ENCODE results near the gene ANKFN1. TPM values are rescaled to one million over a fixed set of nuclear protein-coding genes. Genes with fewer than 3 reads are reported as not detected.

Gene ANKFN1
- total RNA-seq, 2 experiments from 2014 or later = not detected

- H3K36me3 Mint-ChIP-seq (ENCODE audit: low read depth) = no peaks in the 10 kb centered on the region
- H3K9me3 Mint-ChIP-seq (ENCODE audit: low read depth) = no peaks in the 10 kb centered on the region
- intact Hi-C loops (cut with DNase I, micrococcal nuclease) = no loop called here
- peaks cover 2% of the 10 kb centered on the region for H3K27me3 Mint-ChIP-seq
- ATAC-seq = no peak
- ChIA-PET POLR2A (no interaction called here), CTCF (no interaction called here)
- no peak overlapping the region for H3K27ac Mint-ChIP-seq
- H3K4me3 Mint-ChIP-seq = no peak overlapping the region
- no peak for DNase-seq
- H3K4me1 Mint-ChIP-seq = no peaks in the 10 kb centered on the region
Measured at GRCh38 chr17:56186222-56186786, 33.0 kb downstream of the ANKFN1 start.

DNA sequence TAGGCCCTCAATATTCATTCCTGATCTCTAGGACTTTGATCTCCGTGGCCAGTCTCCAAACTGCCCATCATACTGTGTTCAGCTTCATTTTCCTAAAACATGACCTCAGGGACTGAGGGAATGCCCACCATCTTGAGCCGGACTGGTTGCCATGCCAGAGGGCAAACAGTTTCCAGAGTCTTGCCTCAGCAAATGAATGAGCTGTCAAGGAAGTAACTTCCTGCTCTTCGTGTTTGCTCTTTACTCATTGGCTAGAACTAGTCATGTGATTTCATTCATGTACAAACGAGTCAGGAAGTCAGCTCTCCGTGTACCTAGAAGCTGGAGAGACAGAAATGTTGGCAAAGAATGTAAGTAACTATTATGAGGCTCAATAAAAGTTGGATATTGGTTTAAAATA is 50.2 kb downstream of the ANKFN1 start:
- Mint-ChIP-seq H3K27ac (peak overlapping the region; percentile 1), H3K27me3 (peaks cover 2% of the 10 kb centered on the region), H3K4me1 (peaks cover 6% of the 10 kb centered on the region), H3K4me3 (no peak overlapping the region), H3K9me3 (ENCODE audit: low read depth) (peaks cover 3% of the 10 kb centered on the region), H3K36me3 (ENCODE audit: low read depth) (no peaks in the 10 kb centered on the region)
- DNase-seq = no peak
- ChIA-PET POLR2A (no interaction called here), CTCF (no interaction called here)
- peak; percentile 36 for ATAC-seq
- intact Hi-C loops (cut with DNase I, micrococcal nuclease) = no loop called here

GRCh38 chr17:56206351-56206750 is 53.1 kb downstream of the ANKFN1 start:
- peaks cover 2% of the 10 kb centered on the region for H3K27me3 Mint-ChIP-seq
- intact Hi-C loops (cut with DNase I, micrococcal nuclease) = no loop called here
- no peaks in the 10 kb centered on the region for H3K36me3 Mint-ChIP-seq (ENCODE audit: low read depth)
- DNase-seq (peak; percentile 6), ATAC-seq (no peak)
- H3K4me3 Mint-ChIP-seq = no peak overlapping the region
- POLR2A ChIA-PET = no interaction called here
- H3K9me3 Mint-ChIP-seq (ENCODE audit: low read depth) = peaks cover 3% of the 10 kb centered on the region
- CTCF ChIA-PET = no interaction called here
- H3K27ac Mint-ChIP-seq = no peak overlapping the region
- H3K4me1 Mint-ChIP-seq = peaks cover 6% of the 10 kb centered on the region

- Mint-ChIP-seq H3K9me3 (ENCODE audit: low read depth) (no peaks in the 10 kb centered on the region), H3K27ac (no peak overlapping the region), H3K36me3 (ENCODE audit: low read depth) (no peaks in the 10 kb centered on the region), H3K4me1 (no peaks in the 10 kb centered on the region), H3K4me3 (no peak overlapping the region), H3K27me3 (peaks cover 2% of the 10 kb centered on the region)
- ChIA-PET POLR2A (no interaction called here), CTCF (no interaction called here)
- ATAC-seq (no peak), DNase-seq (no peak)
- intact Hi-C loops (cut with DNase I, micrococcal nuclease) = no loop called here
Measured at GRCh38 chr17:56213031-56213430, 59.8 kb downstream of the ANKFN1 start.

- Mint-ChIP-seq H3K27ac (no peak overlapping the region), H3K4me1 (no peaks in the 10 kb centered on the region), H3K36me3 (ENCODE audit: low read depth) (no peaks in the 10 kb centered on the region), H3K9me3 (ENCODE audit: low read depth) (no peaks in the 10 kb centered on the region), H3K4me3 (no peak overlapping the region), H3K27me3 (no peaks in the 10 kb centered on the region)
- ChIA-PET CTCF (no interaction called here), POLR2A (interaction anchor here (0.6 kb wide), 1 partner anchor 97 kb away, joined by 6 read pairs; no protein-coding TSS in a partner anchor)
- intact Hi-C loops (cut with DNase I, micrococcal nuclease) = no loop called here
- DNase-seq (no peak), ATAC-seq (no peak)
Measured at GRCh38 chr17:56217921-56218320, 64.6 kb downstream of the ANKFN1 start.

DNA sequence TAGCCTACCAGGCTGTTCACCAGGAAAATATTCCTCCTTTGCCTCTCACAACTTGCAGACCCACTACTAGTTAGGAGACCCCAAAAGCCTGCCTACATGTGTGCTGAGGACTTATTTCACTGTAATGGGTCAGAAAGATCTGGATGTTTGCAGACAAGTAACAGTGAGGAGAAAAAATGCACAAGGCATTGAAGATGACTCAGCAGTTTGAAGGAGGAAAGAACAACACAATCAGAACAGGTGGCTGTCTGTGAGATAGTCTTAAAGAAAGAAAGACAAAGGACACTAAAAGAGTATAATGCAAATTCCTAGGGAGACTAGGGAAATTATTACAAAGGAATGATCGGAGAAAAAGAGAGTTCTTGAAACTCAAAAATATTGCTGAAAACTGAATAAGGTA is 69.0 kb downstream of the ANKFN1 start:
- Mint-ChIP-seq H3K27ac (no peak overlapping the region), H3K27me3 (no peaks in the 10 kb centered on the region), H3K9me3 (ENCODE audit: low read depth) (no peaks in the 10 kb centered on the region), H3K4me3 (no peak overlapping the region), H3K4me1 (no peaks in the 10 kb centered on the region), H3K36me3 (ENCODE audit: low read depth) (no peaks in the 10 kb centered on the region)
- ChIA-PET CTCF (no interaction called here), POLR2A (no interaction called here)
- DNase-seq = no peak
- no peak for ATAC-seq
- intact Hi-C loops (cut with DNase I, micrococcal nuclease) = loop anchor here in 1 of 2 experiments (5.0 kb wide), 1 partner anchor 50 kb away; no protein-coding TSS in a partner anchor

GRCh38 chr17:56230660-56231059 is 77.4 kb downstream of the ANKFN1 start:
- Mint-ChIP-seq H3K9me3 (ENCODE audit: low read depth) (no peaks in the 10 kb centered on the region), H3K4me1 (no peaks in the 10 kb centered on the region), H3K27me3 (no peaks in the 10 kb centered on the region), H3K27ac (no peak overlapping the region), H3K4me3 (no peak overlapping the region), H3K36me3 (ENCODE audit: low read depth) (no peaks in the 10 kb centered on the region)
- ChIA-PET POLR2A (no interaction called here), CTCF (no interaction called here)
- no peak for ATAC-seq
- no peak for DNase-seq
- intact Hi-C loops (cut with DNase I, micrococcal nuclease) = no loop called here

- Mint-ChIP-seq H3K4me1 (no peaks in the 10 kb centered on the region), H3K4me3 (no peak overlapping the region), H3K9me3 (ENCODE audit: low read depth) (no peaks in the 10 kb centered on the region), H3K36me3 (ENCODE audit: low read depth) (no peaks in the 10 kb centered on the region), H3K27me3 (peaks cover under 1% of the 10 kb centered on the region), H3K27ac (no peak overlapping the region)
- CTCF ChIA-PET = no interaction called here
- ATAC-seq (no peak), DNase-seq (no peak)
- intact Hi-C loops (cut with DNase I, micrococcal nuclease) = no loop called here
- POLR2A ChIA-PET = no interaction called here
Measured at GRCh38 chr17:56231252-56231651, 78.0 kb downstream of the ANKFN1 start.

DNA sequence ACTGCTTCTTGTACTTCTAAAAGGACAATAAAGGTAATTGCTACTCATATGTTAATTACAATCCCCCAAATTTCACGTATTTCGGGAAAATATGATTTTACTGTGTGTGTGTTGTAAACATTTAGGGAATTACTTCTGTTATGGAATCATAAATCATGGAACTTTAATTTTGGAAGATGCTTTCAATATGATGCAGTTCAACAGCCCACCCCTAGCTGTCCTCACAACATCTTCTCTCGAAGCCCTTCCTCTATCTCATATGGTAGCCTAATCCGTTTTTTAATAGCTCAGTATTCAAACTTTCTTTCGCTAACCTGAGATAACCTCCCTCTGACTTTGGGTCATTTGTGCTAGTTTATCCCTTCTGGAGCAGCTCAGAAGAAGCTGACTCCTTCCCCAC is 78.4 kb downstream of the ANKFN1 start:
- H3K36me3 Mint-ChIP-seq (ENCODE audit: low read depth) = no peaks in the 10 kb centered on the region
- peaks cover 2% of the 10 kb centered on the region for H3K27me3 Mint-ChIP-seq
- no peak for DNase-seq
- H3K27ac Mint-ChIP-seq = no peak overlapping the region
- H3K4me3 Mint-ChIP-seq = no peak overlapping the region
- intact Hi-C loops (cut with DNase I, micrococcal nuclease) = no loop called here
- H3K4me1 Mint-ChIP-seq = no peaks in the 10 kb centered on the region
- H3K9me3 Mint-ChIP-seq (ENCODE audit: low read depth) = no peaks in the 10 kb centered on the region
- CTCF ChIA-PET = no interaction called here
- POLR2A ChIA-PET = no interaction called here
- ATAC-seq = no peak

DNA sequence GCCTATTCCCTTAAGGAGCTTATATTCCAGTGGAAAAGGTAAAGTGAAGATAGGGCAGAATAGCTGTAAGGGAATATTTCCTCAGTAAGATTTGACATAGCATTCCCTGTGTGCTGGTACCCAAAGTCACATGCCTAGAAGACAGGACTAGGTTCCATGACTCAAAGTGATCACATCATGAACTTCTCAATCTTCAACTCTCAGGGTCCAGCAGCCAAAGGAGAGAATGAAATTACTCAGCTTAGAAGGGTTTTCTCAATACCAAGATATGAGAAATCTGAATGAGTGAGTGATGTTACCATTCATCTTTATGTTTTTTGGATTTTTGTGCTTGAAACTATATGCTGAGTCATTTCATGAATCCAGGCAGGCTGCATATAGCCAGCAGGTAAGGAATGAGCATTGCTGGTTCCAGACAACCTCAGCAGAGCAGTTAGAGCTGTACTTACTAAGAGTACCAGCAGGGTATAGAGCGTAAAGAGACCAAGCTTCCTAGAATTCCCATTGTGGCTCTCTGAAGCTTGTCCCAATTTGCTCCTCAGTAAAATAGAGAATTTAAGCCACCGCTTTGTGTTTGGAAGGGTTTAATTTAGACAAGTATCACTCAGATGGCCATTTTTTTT is 91.1 kb downstream of the ANKFN1 start:
- peak; percentile 63 for ATAC-seq
- POLR2A ChIA-PET = interaction anchor here (0.7 kb wide), 1 partner anchor 519 kb away, joined by 4 read pairs; no protein-coding TSS in a partner anchor

GRCh38 chr17:56247816-56248215 is 94.5 kb downstream of the ANKFN1 start:
- Mint-ChIP-seq H3K27me3 (peaks cover 9% of the 10 kb centered on the region), H3K9me3 (ENCODE audit: low read depth) (no peaks in the 10 kb centered on the region), H3K4me1 (no peaks in the 10 kb centered on the region), H3K36me3 (ENCODE audit: low read depth) (no peaks in the 10 kb centered on the region), H3K27ac (no peak overlapping the region), H3K4me3 (no peak overlapping the region)
- ATAC-seq (no peak), DNase-seq (no peak)
- intact Hi-C loops (cut with DNase I, micrococcal nuclease) = no loop called here
- POLR2A ChIA-PET = no interaction called here
- CTCF ChIA-PET = interaction anchor here (0.6 kb wide), 1 partner anchor 32 kb away, joined by 3 read pairs; no protein-coding TSS in a partner anchor

More for the DNA sequence above, 91.1 kb downstream of the ANKFN1 start:
- no peak overlapping the region for H3K27ac Mint-ChIP-seq
- DNase-seq = no peak
- intact Hi-C loops (cut with DNase I, micrococcal nuclease) = no loop called here
- H3K4me3 Mint-ChIP-seq = no peak overlapping the region
- peaks cover 9% of the 10 kb centered on the region for H3K27me3 Mint-ChIP-seq
- CTCF ChIA-PET = interaction anchor here (0.7 to 0.8 kb wide), 2 partner anchors 125 to 472 kb away, joined by 3 read pairs; no protein-coding TSS in a partner anchor
- H3K36me3 Mint-ChIP-seq (ENCODE audit: low read depth) = no peaks in the 10 kb centered on the region
- no peaks in the 10 kb centered on the region for H3K9me3 Mint-ChIP-seq (ENCODE audit: low read depth)
- no peaks in the 10 kb centered on the region for H3K4me1 Mint-ChIP-seq

GRCh38 chr17:56257075-56257474 is 103.8 kb downstream of the ANKFN1 start:
- POLR2A ChIA-PET = no interaction called here
- DNase-seq (no peak), ATAC-seq (no peak)
- Mint-ChIP-seq H3K4me3 (no peak overlapping the region), H3K9me3 (ENCODE audit: low read depth) (no peaks in the 10 kb centered on the region), H3K27me3 (peaks cover 3% of the 10 kb centered on the region), H3K27ac (no peak overlapping the region), H3K4me1 (no peaks in the 10 kb centered on the region), H3K36me3 (ENCODE audit: low read depth) (no peaks in the 10 kb centered on the region)
- CTCF ChIA-PET = interaction anchor here (0.6 kb wide), 1 partner anchor 80 kb away, joined by 3 read pairs; no protein-coding TSS in a partner anchor
- intact Hi-C loops (cut with DNase I, micrococcal nuclease) = no loop called here
